H1 (cell line): ENCODE results near the gene PDE6D. TPM values are rescaled to one million over a fixed set of nuclear protein-coding genes. Genes with fewer than 3 reads are reported as not detected.

Experiments used
- CTCF ChIA-PET: fragments of 300-600 bp; sonication (Branson Sonifier 250); formaldehyde crosslinking; loops from one replicate; lab custom pipeline; 2021; ENCODE audit not compliant: partially characterized antibody; lab: Charles Lee
- POLR2A ChIA-PET: fragments of 300-600 bp; sonication (Branson Sonifier 250); formaldehyde crosslinking; loops from one replicate; lab custom pipeline; 2021; ENCODE audit warnings: inconsistent platforms; ENCODE audit not compliant: partially characterized antibody; lab: Charles Lee
- DNase-seq, 2 experiments: peaks; one replicate each; pipeline versions ENCODE4 v3.0.0 to v3.0.0-alpha.2; 2010 to 2022; ENCODE audit warnings: low spot score in 2 of 2, low read depth in 1 of 2, mixed read lengths in 1 of 2
- FAIRE-seq: peaks from 2 replicates; lab custom pipeline; 2011; peaks lifted over from hg19 to GRCh38; lab: Jason Lieb, UNC
- H2AFZ ChIP-seq: 2 replicates; pipeline ENCODE4 v1.8.1; 2012; ENCODE audit warnings: low read length, inconsistent platforms
- H2AK5ac ChIP-seq: 2 replicates; pipeline ENCODE4 v1.6.1; 2013; ENCODE audit warnings: low read depth, low read length
- H2BK120ac ChIP-seq: replicated peaks from 2 replicates; pipeline ENCODE3; 2013; ENCODE audit warnings: low read depth, low read length, inconsistent platforms
- H2BK12ac ChIP-seq: 2 replicates; pipeline ENCODE4 v1.6.1; 2013; ENCODE audit warnings: low read depth, low read length
- H2BK15ac ChIP-seq: 2 replicates; pipeline ENCODE4 v1.6.1; 2013; ENCODE audit warnings: low read length
- H2BK20ac ChIP-seq: 2 replicates; pipeline ENCODE4 v1.6.1; 2013; ENCODE audit warnings: low read length
- H2BK5ac ChIP-seq: 2 replicates; pipeline ENCODE4 v1.6.1; 2013; ENCODE audit warnings: low read depth, low read length
- H3K14ac ChIP-seq: 2 replicates; pipeline ENCODE4 v1.6.1; 2013; ENCODE audit warnings: inconsistent platforms; ENCODE audit not compliant: insufficient read length
- H3K18ac ChIP-seq: 2 replicates; pipeline ENCODE4 v1.6.1; 2013; ENCODE audit warnings: low read length; ENCODE audit errors: extremely low read depth
- H3K23ac ChIP-seq: 2 replicates; pipeline ENCODE4 v1.6.1; 2013; ENCODE audit warnings: inconsistent platforms; ENCODE audit not compliant: insufficient read length
- H3K23me2 ChIP-seq: 2 replicates; pipeline ENCODE4 v1.6.1; 2013; ENCODE audit warnings: low read depth, low read length
- H3K27ac ChIP-seq: 2 replicates; pipeline ENCODE4 v1.6.1; 2011; ENCODE audit warnings: low read depth, low read length, inconsistent platforms
- H3K27me3 ChIP-seq, 4 experiments: replicated peaks in 1 of 4; 1 replicate in 1 of 4; 2 replicates in 3 of 4; pipeline versions ENCODE4 v1.6.1 to v1.8.1; 2011 to 2013; ENCODE audit warnings: low read length in 3 of 4, mild to moderate bottlenecking in 3 of 4, inconsistent platforms in 2 of 4, mixed read lengths in 2 of 4, moderate library complexity in 1 of 4; ENCODE audit not compliant: control insufficient read depth in 3 of 4, insufficient read depth in 3 of 4; ENCODE audit errors: extremely low read depth in 1 of 4
- H3K36me3 ChIP-seq, 4 experiments: 2 replicates each; pipeline versions ENCODE4 v1.6.1 to v1.8.1; 2011 to 2013; ENCODE audit warnings: mild to moderate bottlenecking in 4 of 4, low read length in 3 of 4, moderate library complexity in 2 of 4, control low read depth in 1 of 4, inconsistent platforms in 1 of 4; ENCODE audit not compliant: insufficient read depth in 4 of 4, control insufficient read depth in 2 of 4
- H3K4ac ChIP-seq: replicated peaks from 2 replicates; pipeline ENCODE3; 2013; ENCODE audit warnings: low read length, low read depth, mixed read lengths, inconsistent platforms; ENCODE audit not compliant: insufficient read length
- H3K4me1 ChIP-seq, 4 experiments: replicated peaks in 1 of 4; 1 replicate in 1 of 4; 2 replicates in 3 of 4; pipeline versions ENCODE4 v1.6.1 to v1.8.1; 2011 to 2013; ENCODE audit warnings: low read length in 3 of 4, inconsistent platforms in 2 of 4, mixed read lengths in 1 of 4; ENCODE audit not compliant: insufficient read depth in 4 of 4, control insufficient read depth in 3 of 4
- H3K4me2 ChIP-seq, 2 experiments: 2 replicates each; pipeline versions ENCODE4 v1.6.1 to v1.8.1; 2011 to 2013; ENCODE audit warnings: low read depth in 2 of 2, low read length in 2 of 2, control low read depth in 1 of 2, inconsistent platforms in 1 of 2, mild to moderate bottlenecking in 1 of 2; ENCODE audit not compliant: insufficient read depth in 1 of 2
- H3K4me3 ChIP-seq, 4 experiments: fragments of 200-600, 300-600 bp in 1 of 4; sonication (generic), shearing (Covaris generic), sonication (Bioruptor Twin) in 1 of 4; 2 replicates each; pipeline versions ENCODE4 v1.5.1 to v1.8.1; 2011 to 2016; ENCODE audit warnings: low read length in 4 of 4, low read depth in 3 of 4, control low read depth in 2 of 4, inconsistent platforms in 2 of 4, mild to moderate bottlenecking in 2 of 4, mixed read lengths in 1 of 4, moderate library complexity in 1 of 4; ENCODE audit not compliant: insufficient read depth in 2 of 4; ENCODE audit errors: extremely low read depth in 1 of 4
- H3K56ac ChIP-seq: replicated peaks from 2 replicates; pipeline ENCODE3; 2013; ENCODE audit warnings: low read depth, mild to moderate bottlenecking, mixed read lengths, low read length, inconsistent platforms; ENCODE audit not compliant: insufficient read length
- H3K79me1 ChIP-seq: 2 replicates; pipeline ENCODE4 v1.6.1; 2013; ENCODE audit warnings: low read depth, low read length, control low read depth
- H3K79me2 ChIP-seq, 2 experiments: 2 replicates each; pipeline versions ENCODE4 v1.6.1 to v1.8.1; 2012 to 2013; ENCODE audit warnings: low read length in 2 of 2, mild to moderate bottlenecking in 2 of 2, inconsistent platforms in 1 of 2; ENCODE audit not compliant: insufficient read depth in 2 of 2, control insufficient read depth in 1 of 2
- H3K9ac ChIP-seq, 4 experiments: replicated peaks in 1 of 4; 1 replicate in 1 of 4; 2 replicates in 3 of 4; pipeline versions ENCODE4 v1.6.1 to v1.8.1; 2011 to 2013; ENCODE audit warnings: low read depth in 3 of 4, low read length in 3 of 4, control low read depth in 2 of 4, mild to moderate bottlenecking in 2 of 4, moderate library complexity in 2 of 4, inconsistent platforms in 1 of 4; ENCODE audit errors: extremely low read depth in 1 of 4
- H3K9me3 ChIP-seq, 2 experiments: 2 replicates each; pipeline versions ENCODE4 v1.6.1 to v1.8.1; 2012 to 2013; ENCODE audit warnings: mild to moderate bottlenecking in 2 of 2, moderate library complexity in 2 of 2, control low read depth in 1 of 2, inconsistent platforms in 1 of 2, low read depth in 1 of 2, low read length in 1 of 2, mixed read lengths in 1 of 2; ENCODE audit not compliant: insufficient read depth in 2 of 2
- H4K20me1 ChIP-seq, 2 experiments: replicated peaks in 1 of 2; 2 replicates each; pipeline versions ENCODE3 to v1.8.1; 2011 to 2013; ENCODE audit warnings: inconsistent platforms in 2 of 2, low read length in 2 of 2, mild to moderate bottlenecking in 1 of 2; ENCODE audit not compliant: insufficient read depth in 2 of 2, control insufficient read depth in 1 of 2
- H4K5ac ChIP-seq: 2 replicates; pipeline ENCODE4 v1.6.1; 2013; ENCODE audit warnings: low read length, low read depth, mixed read lengths, inconsistent platforms; ENCODE audit not compliant: insufficient read length
- H4K8ac ChIP-seq: 2 replicates; pipeline ENCODE4 v1.8.0; 2013; ENCODE audit warnings: mild to moderate bottlenecking, moderate library complexity, low read length, inconsistent platforms; ENCODE audit not compliant: insufficient read depth; ENCODE audit errors: extremely low read depth
- H4K91ac ChIP-seq: replicated peaks from 2 replicates; pipeline ENCODE3; 2013; ENCODE audit warnings: low read length, mixed read lengths, inconsistent platforms; ENCODE audit not compliant: insufficient read length
- CTCF ChIP-seq, 3 experiments: IDR thresholded peaks; 1 replicate in 2 of 3; 2 replicates in 1 of 3; pipeline versions ENCODE4 v1.5.1 to v1.6.1; 2011; ENCODE audit warnings: low read length in 3 of 3, mild to moderate bottlenecking in 3 of 3, inconsistent platforms in 2 of 3, low read depth in 1 of 3, moderate library complexity in 1 of 3; ENCODE audit not compliant: insufficient read depth in 1 of 3; ENCODE audit errors: control extremely low read depth in 1 of 3
- FOSL1 ChIP-seq: IDR thresholded peaks from 2 replicates; pipeline ENCODE4 v1.6.1; 2011; ENCODE audit warnings: mild to moderate bottlenecking, low read depth, low read length, moderate library complexity; ENCODE audit not compliant: insufficient read depth
- GTF2F1 ChIP-seq: IDR thresholded peaks from 2 replicates; pipeline ENCODE4 v1.6.1; 2012; ENCODE audit warnings: low read depth, low read length, improper control_type of control experiment, borderline replicate concordance
- JUND ChIP-seq: IDR thresholded peaks from 2 replicates; pipeline ENCODE4 v1.6.1; 2011; ENCODE audit warnings: mild to moderate bottlenecking, improper control_type of control experiment, low read length
- KDM1A ChIP-seq: fragments of 200-600, 300-600 bp; sonication (generic); IDR thresholded peaks from 2 replicates; pipeline ENCODE4 v1.7.1; 2016; ENCODE audit warnings: mild to moderate bottlenecking, low read length, borderline replicate concordance
- NANOG ChIP-seq: IDR thresholded peaks from 2 replicates; pipeline ENCODE4 v1.6.1; 2011; ENCODE audit warnings: low read length, low read depth, mild to moderate bottlenecking, inconsistent platforms; ENCODE audit not compliant: insufficient read depth, poor library complexity, severe bottlenecking
- RBBP5 ChIP-seq: IDR thresholded peaks from 2 replicates; pipeline ENCODE4 v1.7.1; 2012; ENCODE audit warnings: low read depth, mild to moderate bottlenecking, inconsistent platforms, low read length, moderate library complexity, borderline replicate concordance
- SP1 ChIP-seq: IDR thresholded peaks from 2 replicates; pipeline ENCODE4 v1.6.1; 2011; ENCODE audit warnings: low read depth, low read length
- SP4 ChIP-seq: IDR thresholded peaks from 2 replicates; pipeline ENCODE4 v1.6.1; 2012; ENCODE audit warnings: low read length, inconsistent platforms
- WGBS, 2 experiments: shearing (Covaris generic) in 1 of 2; methylation state at CpG; one replicate each; pipeline versions ENCODE4 v1.1.6 to v1.1.7; 2013 to 2015; ENCODE audit warnings: low lambda C conversion rate in 2 of 2, mixed read lengths in 2 of 2, inconsistent platforms in 1 of 2, low coverage in 1 of 2, missing lambda C conversion rate in 1 of 2; ENCODE audit not compliant: insufficient replicate concordance in 2 of 2, insufficient coverage in 1 of 2, insufficient read length in 1 of 2; ENCODE audit errors: extremely low coverage in 1 of 2, missing lambda C conversion rate in 1 of 2; 5-methylcytosine and 5-hydroxymethylcytosine counted together
- polyA plus RNA-seq, 7 experiments: library from polyadenylated mRNA; depleted of rRNA in 3 of 7; stranded (reverse) in 5 of 7; unstranded in 2 of 7; fragments of >200 nt in 5 of 7; fragments of 200-250 nt in 2 of 7; gene quantifications; 1 replicate in 5 of 7; 2 replicates in 1 of 7; 4 replicates in 1 of 7; pipeline versions ENCODE4 v1.2.1 to v1.2.3, GENCODE V29; 2011 to 2013; ENCODE audit warnings: missing spikeins in 2 of 7, mixed read lengths in 2 of 7
- total RNA-seq: library from RNA; stranded (reverse); fragmentation: NEBNext Ultra II Directional; extraction: Animal tissue kit (Norgen Biotek cat#: 25700); gene quantifications from 2 replicates; pipeline ENCODE4 v1.2.1, GENCODE V29; 2021
- TF ChIP-seq, protein P1 (sequence below): IDR thresholded peaks from 2 replicates; pipeline ENCODE4 v1.6.1; 2012; ENCODE audit warnings: inconsistent platforms

PDE6D gene
- total and polyA plus RNA-seq, 2 of the 8 experiments (the other 6 are each of a cell fraction or from before 2014, with no cell fraction given), result 33.7 to 63.9 TPM

GRCh38 chr2:231800493-231801091, 19.5 kb upstream of the PDE6D start:
- Histone ChIP-seq H3K4me3 (no peak overlapping the region), H2BK5ac (no peak overlapping the region), H3K23ac (no peak overlapping the region), H4K20me1 (peaks cover 2 to 7% of the 10 kb centered on the region in 2 experiments), H3K79me2 (0 out of 4 replicates have a peak, but pooled peaks cover 0 to 4% of the 10 kb centered on the region in 2 experiments), H3K4me1 (no peaks in the 10 kb centered on the region; a peak in 1 of 7 replicates), H3K79me1 (peaks cover 2% of the 10 kb centered on the region), H3K36me3 (peaks cover 12 to 53% (median 21%) of the 10 kb centered on the region in 4 experiments), H3K4me2 (no peak overlapping the region), H2AK5ac (no peak overlapping the region), H4K91ac (no peak overlapping the region), H3K18ac (no peak overlapping the region), H3K14ac (no peak overlapping the region), H2BK20ac (no peak overlapping the region), H3K9ac (no peak overlapping the region), H4K5ac (no peak overlapping the region), H2BK15ac (no peak overlapping the region), H3K27me3 (no peaks in the 10 kb centered on the region), H3K56ac (no peak overlapping the region), H2AFZ (no peak overlapping the region), H3K23me2 (no peaks in the 10 kb centered on the region; the same call in 1 of the 2 replicates), H4K8ac (no peak overlapping the region), H2BK12ac (no peak overlapping the region), H3K27ac (no peak overlapping the region), H2BK120ac (no peak overlapping the region), H3K9me3 (no peaks in the 10 kb centered on the region), H3K4ac (no peak overlapping the region)
- 58% methylated on average over 6 of the region's 6 CpGs; no CpG with 5 or more reads in 1 of the 2 experiments for WGBS, 2 experiments
- ChIA-PET POLR2A (interaction anchor here (1.0 kb wide), 1 partner anchor 47 kb away, joined by 3 read pairs; no protein-coding TSS in a partner anchor), CTCF (interaction anchor here (0.7 to 9.3 kb wide), 29 partner anchors 8 to 525 kb away, joined by 3 to 74 read pairs (median 4); partner anchors contain the start of gene COPS7B)
- DNase-seq (peak in 1 of 2 experiments; percentile 78), FAIRE-seq (peak; percentile 42)
- TF ChIP-seq FOSL1 (no peak), SP1 (no peak), RBBP5 (no peak), GTF2F1 (no peak), CTCF (IDR thresholded peaks at IDR 0.05; ENCODE audit: control extremely low read depth in 1 of 3, insufficient read depth in 1 of 3, low read depth in 1 of 3, low read length in 3 of 3) (peak; percentile 65 to 78 (median 67)), SP4 (no peak), NANOG (no peak), KDM1A (no peak), JUND (no peak)
- TF ChIP-seq, protein P1, sequence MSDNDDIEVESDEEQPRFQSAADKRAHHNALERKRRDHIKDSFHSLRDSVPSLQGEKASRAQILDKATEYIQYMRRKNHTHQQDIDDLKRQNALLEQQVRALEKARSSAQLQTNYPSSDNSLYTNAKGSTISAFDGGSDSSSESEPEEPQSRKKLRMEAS, result no peak
